ENCODE data around the gene RPTOR. TPM values are rescaled to one million over a fixed set of nuclear protein-coding genes. Genes with fewer than 3 reads are reported as not detected.

Gene RPTOR
- 10 to 100 TPM; 45.3 to 49.1 TPM for total RNA-seq

GRCh38 chr17:80544655-80545498 lies at the start of gene RPTOR:
Gene RPTOR (plus strand): TSS chr17:80544838. CDS start chr17:80545630, 792 bp downstream.
- H3K9me3 Mint-ChIP-seq, result no peaks in the 10 kb centered on the region
- peaks cover 10% of the 10 kb centered on the region for H3K36me3 Mint-ChIP-seq (ENCODE audit: low read depth)
- peaks cover 4% of the 10 kb centered on the region for H3K27me3 Mint-ChIP-seq
- peak within 1 kb of the TSS; percentile 92 for H3K27ac Mint-ChIP-seq
- ChIA-PET POLR2A (interaction anchor here (0.6 to 2.3 kb wide), 8 partner anchors 10 to 252 kb away, joined by 3 to 9 read pairs (median 3); no protein-coding TSS in a partner anchor), CTCF (interaction anchor here (1.0 to 1.4 kb wide), 2 partner anchors 11 to 31 kb away, joined by 4 to 7 read pairs; no protein-coding TSS in a partner anchor)
- TF ChIP-seq, protein P1, sequence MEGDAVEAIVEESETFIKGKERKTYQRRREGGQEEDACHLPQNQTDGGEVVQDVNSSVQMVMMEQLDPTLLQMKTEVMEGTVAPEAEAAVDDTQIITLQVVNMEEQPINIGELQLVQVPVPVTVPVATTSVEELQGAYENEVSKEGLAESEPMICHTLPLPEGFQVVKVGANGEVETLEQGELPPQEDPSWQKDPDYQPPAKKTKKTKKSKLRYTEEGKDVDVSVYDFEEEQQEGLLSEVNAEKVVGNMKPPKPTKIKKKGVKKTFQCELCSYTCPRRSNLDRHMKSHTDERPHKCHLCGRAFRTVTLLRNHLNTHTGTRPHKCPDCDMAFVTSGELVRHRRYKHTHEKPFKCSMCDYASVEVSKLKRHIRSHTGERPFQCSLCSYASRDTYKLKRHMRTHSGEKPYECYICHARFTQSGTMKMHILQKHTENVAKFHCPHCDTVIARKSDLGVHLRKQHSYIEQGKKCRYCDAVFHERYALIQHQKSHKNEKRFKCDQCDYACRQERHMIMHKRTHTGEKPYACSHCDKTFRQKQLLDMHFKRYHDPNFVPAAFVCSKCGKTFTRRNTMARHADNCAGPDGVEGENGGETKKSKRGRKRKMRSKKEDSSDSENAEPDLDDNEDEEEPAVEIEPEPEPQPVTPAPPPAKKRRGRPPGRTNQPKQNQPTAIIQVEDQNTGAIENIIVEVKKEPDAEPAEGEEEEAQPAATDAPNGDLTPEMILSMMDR (IDR thresholded peaks at IDR 0.05), result no peak
- ATAC-seq, result peak; percentile 96
- intact Hi-C loops (cut with micrococcal nuclease), result no loop called here
- DNase-seq, result peak; percentile 95
- peaks cover 31% of the 10 kb centered on the region for H3K4me1 Mint-ChIP-seq (ENCODE audit: low read depth)
- peak within 1 kb of the TSS; percentile 90 for H3K4me3 Mint-ChIP-seq

DNA sequence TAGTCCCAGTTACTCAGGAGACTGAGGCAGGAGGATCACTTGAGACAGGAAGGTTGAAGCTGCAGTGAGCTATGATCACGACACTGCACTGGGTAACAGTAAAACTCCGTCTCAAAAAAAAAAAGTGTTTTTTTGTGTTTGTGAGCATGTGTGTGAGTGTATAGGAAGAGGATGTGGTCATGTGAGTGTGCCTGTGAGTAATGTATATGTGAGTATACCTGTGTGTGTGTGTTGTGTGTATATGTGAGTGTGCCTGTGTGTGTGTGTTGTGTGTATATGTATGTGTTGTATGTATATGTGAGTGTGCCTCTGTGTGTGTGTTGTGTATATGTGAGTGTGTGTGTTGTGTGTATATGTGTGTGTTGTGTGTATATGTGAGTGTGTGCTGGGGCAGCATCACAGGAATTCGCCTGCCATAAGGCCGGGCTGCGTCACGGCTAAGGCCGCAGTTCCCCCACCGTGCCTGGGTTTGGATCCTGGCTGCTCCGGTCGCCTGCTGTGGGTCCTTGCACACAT lies 46.9 kb upstream of the RPTOR start:
- Mint-ChIP-seq H3K27ac (no peak overlapping the region), H3K36me3 (ENCODE audit: low read depth) (no peaks in the 10 kb centered on the region), H3K4me1 (ENCODE audit: low read depth) (peaks cover 9% of the 10 kb centered on the region), H3K27me3 (peaks cover 11% of the 10 kb centered on the region), H3K4me3 (no peak overlapping the region), H3K9me3 (peaks cover 2% of the 10 kb centered on the region)
- DNase-seq (no peak), ATAC-seq (peak; percentile 58)
- TF ChIP-seq, protein P1 (IDR thresholded peaks at IDR 0.05), result no peak
- ChIA-PET CTCF (no interaction called here), POLR2A (no interaction called here)
- intact Hi-C loops (cut with micrococcal nuclease), result no loop called here

DNA sequence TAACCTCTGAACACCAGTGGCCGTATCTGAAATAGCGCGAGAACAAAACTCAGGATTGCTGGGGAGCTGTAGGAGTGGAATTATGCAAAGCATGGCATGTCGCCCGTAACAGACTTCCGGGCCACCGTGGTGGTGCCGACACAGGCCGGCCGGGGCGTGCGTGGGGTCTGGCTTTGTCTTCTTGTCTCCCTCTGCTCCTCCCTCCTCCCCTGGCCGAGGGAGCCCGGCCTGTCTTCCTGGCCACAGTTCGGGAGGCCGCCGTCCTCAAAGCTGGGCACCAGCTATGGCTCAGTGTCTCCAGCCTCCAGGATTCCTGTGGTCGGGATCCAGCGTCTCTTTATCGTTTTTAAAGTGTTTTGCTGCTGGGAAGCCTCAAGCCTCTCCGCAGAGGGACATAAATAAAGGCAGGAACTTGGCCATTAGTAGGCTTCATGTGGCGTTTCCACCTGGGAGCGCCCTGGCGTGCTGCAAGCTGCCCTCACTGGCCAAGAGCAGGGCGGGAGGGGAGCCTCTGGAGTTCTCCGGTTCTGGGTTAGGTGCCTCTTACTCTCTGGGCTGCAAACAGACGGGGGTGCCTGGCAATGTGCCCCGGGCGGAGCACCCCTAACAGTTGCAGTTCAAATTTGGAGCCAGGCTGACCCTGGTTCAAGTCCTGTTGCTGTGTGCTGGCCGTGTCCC lies 46.3 kb upstream of the RPTOR start:
- Mint-ChIP-seq H3K27ac (no peak overlapping the region), H3K27me3 (peaks cover 8% of the 10 kb centered on the region), H3K4me1 (ENCODE audit: low read depth) (peaks cover 9% of the 10 kb centered on the region), H3K9me3 (peaks cover 2% of the 10 kb centered on the region), H3K36me3 (ENCODE audit: low read depth) (no peaks in the 10 kb centered on the region), H3K4me3 (no peak overlapping the region)
- TF ChIP-seq, protein P1 (IDR thresholded peaks at IDR 0.05), result no peak
- CTCF ChIA-PET, result no interaction called here
- ATAC-seq (no peak), DNase-seq (no peak)
- intact Hi-C loops (cut with micrococcal nuclease), result no loop called here
- POLR2A ChIA-PET, result no interaction called here

- ATAC-seq (no peak), DNase-seq (no peak)
- intact Hi-C loops (cut with micrococcal nuclease), result no loop called here
- no peaks in the 10 kb centered on the region for H3K36me3 Mint-ChIP-seq (ENCODE audit: low read depth)
- H3K9me3 Mint-ChIP-seq, result peaks cover 2% of the 10 kb centered on the region
- no peak overlapping the region for H3K4me3 Mint-ChIP-seq
- no peak overlapping the region for H3K27ac Mint-ChIP-seq
- TF ChIP-seq, protein P1 (IDR thresholded peaks at IDR 0.05), result no peak
- ChIA-PET CTCF (no interaction called here), POLR2A (no interaction called here)
- H3K4me1 Mint-ChIP-seq (ENCODE audit: low read depth), result peaks cover 9% of the 10 kb centered on the region
- peaks cover 8% of the 10 kb centered on the region for H3K27me3 Mint-ChIP-seq
These were observed 45.7 kb upstream of the RPTOR start for GRCh38 chr17:80498920-80499410.

Measured in activated CD8-positive, alpha-beta T cell treated with anti-CD3 and anti-CD28 coated beads for 36 hours (primary cell).